Neural progenitor cell (in vitro differentiated cells): ENCODE data around the gene PIP5KL1. TPM values are rescaled to one million over a fixed set of nuclear protein-coding genes. Genes with fewer than 3 reads are reported as not detected.

Experiments
- DNase-seq: peaks from one replicate; pipeline ENCODE4 v3.0.0-alpha.2; 2016; ENCODE audit warnings: low spot score
- H2AFZ ChIP-seq: fragments of 200-600 bp; sonication (generic); replicated peaks from 2 replicates; pipeline ENCODE4 v1.6.1; 2016; ENCODE audit warnings: antibody characterized with exemption
- H3F3A ChIP-seq: fragments of 200-600 bp; sonication (generic); 2 replicates; pipeline ENCODE4 v1.6.1; 2016; ENCODE audit warnings: antibody characterized with exemption, low read depth
- H3K27ac ChIP-seq: fragments of 200-600 bp; sonication (generic); 2 replicates; pipeline ENCODE4 v1.5.1; 2016; ENCODE audit warnings: mild to moderate bottlenecking
- H3K27me3 ChIP-seq: fragments of 200-600 bp; sonication (generic); 2 replicates; pipeline ENCODE4 v1.6.1; 2016; ENCODE audit warnings: mild to moderate bottlenecking, moderate library complexity
- H3K36me3 ChIP-seq: fragments of 200-600 bp; sonication (generic); 2 replicates; pipeline ENCODE4 v1.5.1; 2016
- H3K4me1 ChIP-seq: fragments of 200-600 bp; sonication (generic); 2 replicates; pipeline ENCODE4 v1.6.1; 2016; ENCODE audit warnings: mixed run types
- H3K4me2 ChIP-seq: fragments of 200-600 bp; sonication (generic); 2 replicates; pipeline ENCODE4 v1.6.1; 2016
- H3K4me3 ChIP-seq: fragments of 200-600 bp; sonication (generic); 2 replicates; pipeline ENCODE4 v1.5.1; 2016
- H3K79me2 ChIP-seq: fragments of 200-600 bp; sonication (generic); 2 replicates; pipeline ENCODE4 v1.6.1; 2016; ENCODE audit warnings: low read depth
- H3K9ac ChIP-seq: fragments of 200-600 bp; sonication (generic); 2 replicates; pipeline ENCODE4 v1.6.1; 2016
- H3K9me3 ChIP-seq: fragments of 200-600 bp; sonication (generic); 2 replicates; pipeline ENCODE4 v1.5.1; 2016; ENCODE audit warnings: low read depth
- H4K20me1 ChIP-seq: fragments of 200-600 bp; sonication (generic); 2 replicates; pipeline ENCODE4 v1.6.1; 2016; ENCODE audit warnings: low read depth
- H3K27ac Mint-ChIP-seq: 3 replicates; pipeline ENCODE4 v1.8.0; 2021; ENCODE audit warnings: mixed read lengths
- H3K27me3 Mint-ChIP-seq: 2 replicates; pipeline ENCODE4 v1.8.0; 2022; ENCODE audit warnings: low read depth, mild to moderate bottlenecking, inconsistent platforms, moderate library complexity, mixed read lengths; ENCODE audit not compliant: insufficient read depth
- H3K36me3 Mint-ChIP-seq: 3 replicates; pipeline ENCODE4 v1.8.0; 2021; ENCODE audit warnings: mixed read lengths
- H3K4me1 Mint-ChIP-seq: 3 replicates; pipeline ENCODE4 v1.8.0; 2021; ENCODE audit warnings: mixed read lengths
- H3K4me3 Mint-ChIP-seq: 3 replicates; pipeline ENCODE4 v1.8.0; 2021; ENCODE audit warnings: mild to moderate bottlenecking, moderate library complexity, mixed read lengths
- H3K9me3 Mint-ChIP-seq: 3 replicates; pipeline ENCODE4 v1.8.0; 2020; ENCODE audit warnings: mixed read lengths
- EZH2 ChIP-seq: fragments of 200-600 bp; sonication (generic); IDR thresholded peaks from 2 replicates; pipeline ENCODE4 v1.6.1; 2017; ENCODE audit warnings: antibody characterized with exemption, mild to moderate bottlenecking, moderate library complexity
- EZH2phosphoT487 ChIP-seq: fragments of 200-600 bp; sonication (generic); IDR thresholded peaks from 2 replicates; pipeline ENCODE4 v1.6.1; 2017; ENCODE audit warnings: antibody characterized with exemption
- total RNA-seq: library from RNA; depleted of rRNA; stranded (reverse); fragments of >200 nt; gene quantifications from 2 replicates; pipeline ENCODE4 v1.2.3, GENCODE V29; 2015; ENCODE audit warnings: low replicate concordance
- TF ChIP-seq, protein P1 (sequence below): fragments of 200-600 bp; sonication (generic); IDR thresholded peaks from 2 replicates; pipeline ENCODE4 v1.5.1; 2017; ENCODE audit warnings: antibody characterized with exemption, mild to moderate bottlenecking

Gene PIP5KL1
- total RNA-seq, 1 donor from 2014 or later = 1.4 TPM

DNA sequence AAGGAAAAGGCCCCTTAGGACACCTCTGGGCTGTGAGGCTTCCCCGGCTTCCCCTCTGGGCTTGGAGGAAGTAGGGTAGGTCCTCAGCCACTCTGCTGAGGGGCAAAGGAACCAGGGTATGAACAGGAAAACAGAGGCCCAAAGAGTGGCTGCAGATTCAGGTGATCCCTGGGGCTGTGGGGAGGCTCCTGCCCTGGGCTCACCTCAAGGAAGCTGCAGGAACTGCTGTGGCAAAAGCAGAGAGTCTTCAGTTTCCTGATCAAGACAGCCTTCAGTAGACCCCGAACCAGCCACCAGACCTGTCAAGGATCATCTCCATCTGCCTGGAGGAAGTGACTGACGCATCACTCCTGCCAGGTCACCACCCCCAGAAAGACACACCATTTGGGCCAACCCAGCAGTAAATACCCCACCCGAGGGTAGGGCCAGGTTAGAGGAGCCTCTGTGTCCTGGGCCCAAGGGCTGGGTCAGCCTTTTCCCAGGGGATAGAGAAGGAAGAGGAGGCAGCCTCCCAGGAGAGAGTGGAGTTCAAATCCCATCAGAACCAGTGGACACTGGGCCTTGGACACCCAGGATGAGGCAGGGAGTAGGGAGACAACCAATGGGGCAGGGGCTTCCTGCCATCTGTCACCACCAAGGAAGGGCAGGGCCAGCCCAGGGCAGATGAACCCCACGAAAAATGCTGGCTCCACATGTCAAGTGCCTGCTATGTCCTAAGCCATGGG, 25.4 kb downstream of the PIP5KL1 start:
- no peak for TF ChIP-seq EZH2phosphoT487
- Histone ChIP-seq H3K4me1 (peaks cover 12% of the 10 kb centered on the region), H3K27me3 (no peaks in the 10 kb centered on the region), H3F3A (peaks cover 7% of the 10 kb centered on the region), H3K79me2 (no peaks in the 10 kb centered on the region), H4K20me1 (no peaks in the 10 kb centered on the region), H3K9ac (no peak overlapping the region), H3K36me3 (no peaks in the 10 kb centered on the region), H3K4me3 (no peak overlapping the region), H3K27ac (no peak overlapping the region), H2AFZ (no peak overlapping the region), H3K4me2 (no peak overlapping the region), H3K9me3 (no peaks in the 10 kb centered on the region)
- H3K27me3 Mint-ChIP-seq = peaks cover 7% of the 10 kb centered on the region
- peak overlapping the region; percentile 13 for H3K4me3 Mint-ChIP-seq
- DNase-seq = no peak
- peak overlapping the region; percentile 22 for H3K27ac Mint-ChIP-seq
- H3K4me1 Mint-ChIP-seq = peaks cover 39% of the 10 kb centered on the region
- H3K9me3 Mint-ChIP-seq = no peaks in the 10 kb centered on the region
- no peaks in the 10 kb centered on the region for H3K36me3 Mint-ChIP-seq

DNA sequence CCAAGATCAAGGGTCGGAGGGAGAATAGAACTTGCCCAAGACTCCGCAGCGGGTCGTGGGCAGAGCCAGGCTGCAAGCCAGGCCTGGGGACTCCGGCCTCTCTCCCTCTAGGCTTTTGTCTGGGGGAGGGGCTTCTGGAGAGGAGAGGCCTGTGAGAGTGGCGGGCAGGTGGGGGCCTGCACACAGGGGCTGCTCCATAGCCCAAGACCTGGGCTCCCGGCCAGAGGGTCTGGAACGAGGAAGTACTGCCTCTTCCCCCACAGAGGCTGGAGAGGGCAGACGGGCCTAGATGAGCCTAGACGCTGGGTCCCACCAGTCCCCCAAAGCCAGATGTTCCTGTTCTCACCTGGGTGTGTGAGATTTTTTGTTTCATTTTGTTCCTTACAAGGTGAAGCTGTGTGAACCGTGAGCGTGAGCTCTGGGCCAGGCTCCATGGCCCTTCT, 26.0 kb downstream of the PIP5KL1 start:
- Histone ChIP-seq H3K36me3 (no peaks in the 10 kb centered on the region), H3K4me1 (peaks cover 12% of the 10 kb centered on the region), H3K4me2 (no peak overlapping the region), H3F3A (peaks cover 7% of the 10 kb centered on the region), H3K27me3 (no peaks in the 10 kb centered on the region), H2AFZ (no peak overlapping the region), H4K20me1 (no peaks in the 10 kb centered on the region), H3K9me3 (no peaks in the 10 kb centered on the region), H3K4me3 (no peak overlapping the region), H3K79me2 (no peaks in the 10 kb centered on the region), H3K27ac (no peak overlapping the region), H3K9ac (no peak overlapping the region)
- Mint-ChIP-seq H3K4me3 (peak overlapping the region; percentile 52), H3K4me1 (peaks cover 43% of the 10 kb centered on the region), H3K36me3 (no peaks in the 10 kb centered on the region), H3K27me3 (peaks cover 6% of the 10 kb centered on the region), H3K27ac (peak overlapping the region; percentile 70), H3K9me3 (no peaks in the 10 kb centered on the region)
- TF ChIP-seq, protein P1, sequence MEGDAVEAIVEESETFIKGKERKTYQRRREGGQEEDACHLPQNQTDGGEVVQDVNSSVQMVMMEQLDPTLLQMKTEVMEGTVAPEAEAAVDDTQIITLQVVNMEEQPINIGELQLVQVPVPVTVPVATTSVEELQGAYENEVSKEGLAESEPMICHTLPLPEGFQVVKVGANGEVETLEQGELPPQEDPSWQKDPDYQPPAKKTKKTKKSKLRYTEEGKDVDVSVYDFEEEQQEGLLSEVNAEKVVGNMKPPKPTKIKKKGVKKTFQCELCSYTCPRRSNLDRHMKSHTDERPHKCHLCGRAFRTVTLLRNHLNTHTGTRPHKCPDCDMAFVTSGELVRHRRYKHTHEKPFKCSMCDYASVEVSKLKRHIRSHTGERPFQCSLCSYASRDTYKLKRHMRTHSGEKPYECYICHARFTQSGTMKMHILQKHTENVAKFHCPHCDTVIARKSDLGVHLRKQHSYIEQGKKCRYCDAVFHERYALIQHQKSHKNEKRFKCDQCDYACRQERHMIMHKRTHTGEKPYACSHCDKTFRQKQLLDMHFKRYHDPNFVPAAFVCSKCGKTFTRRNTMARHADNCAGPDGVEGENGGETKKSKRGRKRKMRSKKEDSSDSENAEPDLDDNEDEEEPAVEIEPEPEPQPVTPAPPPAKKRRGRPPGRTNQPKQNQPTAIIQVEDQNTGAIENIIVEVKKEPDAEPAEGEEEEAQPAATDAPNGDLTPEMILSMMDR = no peak
- no peak for TF ChIP-seq EZH2phosphoT487
- no peak for TF ChIP-seq EZH2
- DNase-seq = no peak

DNA sequence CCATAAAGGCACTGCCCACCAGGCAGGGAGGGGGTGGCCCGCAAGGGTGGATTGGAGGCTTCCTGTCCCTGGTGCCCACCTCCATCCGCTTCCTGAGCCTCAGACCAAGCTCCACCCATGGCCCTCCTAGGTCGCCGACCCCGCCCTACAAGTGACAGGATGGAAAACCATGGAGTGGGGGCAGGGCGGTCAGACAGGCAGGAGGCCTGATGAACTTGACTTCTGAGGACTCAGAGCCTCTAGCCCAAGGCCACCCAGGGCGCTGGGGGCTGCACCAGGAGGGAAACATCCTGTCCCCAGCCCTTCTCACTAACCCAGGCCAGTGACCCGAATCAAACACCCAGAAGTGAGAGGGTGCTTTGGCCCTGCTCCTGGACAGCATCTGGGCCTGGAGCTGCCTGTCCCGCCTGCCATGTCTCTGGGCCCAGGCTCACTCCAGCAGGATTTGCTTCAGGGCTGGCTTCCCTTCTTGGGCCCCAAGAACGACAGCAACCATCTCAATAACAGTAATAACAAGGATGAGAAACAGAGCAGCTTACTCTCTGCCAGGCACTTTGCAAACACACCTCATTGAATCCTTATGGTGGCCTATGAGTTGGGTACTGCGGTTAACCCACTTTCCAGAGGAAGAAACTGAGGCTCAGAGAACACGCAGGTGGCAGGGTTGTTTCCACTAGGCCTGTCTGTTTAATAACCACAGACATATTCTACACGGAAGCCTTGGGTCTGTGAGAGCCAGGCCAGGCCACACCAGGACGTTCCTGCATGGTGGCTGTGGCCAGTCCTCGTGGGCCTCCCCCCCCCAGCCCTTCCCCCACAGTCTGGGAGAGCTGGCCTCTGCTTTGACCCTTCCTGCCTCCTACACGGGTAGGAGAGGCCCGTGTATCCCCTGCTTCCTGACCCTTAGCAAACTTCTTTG, 26.8 kb downstream of the PIP5KL1 start:
- peaks cover 43% of the 10 kb centered on the region for H3K4me1 Mint-ChIP-seq
- TF ChIP-seq, protein P1 = no peak
- no peak for TF ChIP-seq EZH2phosphoT487
- no peak for TF ChIP-seq EZH2
- no peak overlapping the region for H3K27ac ChIP-seq
- H3K4me1 ChIP-seq = peaks cover 12% of the 10 kb centered on the region
- H2AFZ ChIP-seq = no peak overlapping the region
- H3K4me3 ChIP-seq = no peak overlapping the region
- H3K4me3 Mint-ChIP-seq = peak overlapping the region; percentile 52
- peaks cover 3% of the 10 kb centered on the region for H3K79me2 ChIP-seq
- no peaks in the 10 kb centered on the region for H3K9me3 ChIP-seq
- H3K36me3 ChIP-seq = no peaks in the 10 kb centered on the region
- no peaks in the 10 kb centered on the region for H3K9me3 Mint-ChIP-seq
- H3K27ac Mint-ChIP-seq = peak overlapping the region; percentile 70
- no peak overlapping the region for H3K9ac ChIP-seq
- no peaks in the 10 kb centered on the region for H3K27me3 ChIP-seq
- DNase-seq = no peak
- peaks cover 6% of the 10 kb centered on the region for H3K27me3 Mint-ChIP-seq
- H3K36me3 Mint-ChIP-seq = no peaks in the 10 kb centered on the region
- no peak overlapping the region for H3K4me2 ChIP-seq
- H3F3A ChIP-seq = peaks cover 10% of the 10 kb centered on the region
- no peaks in the 10 kb centered on the region for H4K20me1 ChIP-seq
